Bone marrow (tissue), 2 donors: ENCODE data around the gene AKAP11.

Source experiments
- DNase-seq, 2 donors: peaks; one replicate each; lab custom pipeline; 2025; lab: John Stamatoyannopoulos, UW

AKAP11 gene

GRCh38 chr13:42337808-42338600, 66.1 kb downstream of the AKAP11 start:
- DNase-seq: no peak

GRCh38 chr13:42345367-42345766, 73.4 kb downstream of the AKAP11 start:
- no peak for DNase-seq

DNA sequence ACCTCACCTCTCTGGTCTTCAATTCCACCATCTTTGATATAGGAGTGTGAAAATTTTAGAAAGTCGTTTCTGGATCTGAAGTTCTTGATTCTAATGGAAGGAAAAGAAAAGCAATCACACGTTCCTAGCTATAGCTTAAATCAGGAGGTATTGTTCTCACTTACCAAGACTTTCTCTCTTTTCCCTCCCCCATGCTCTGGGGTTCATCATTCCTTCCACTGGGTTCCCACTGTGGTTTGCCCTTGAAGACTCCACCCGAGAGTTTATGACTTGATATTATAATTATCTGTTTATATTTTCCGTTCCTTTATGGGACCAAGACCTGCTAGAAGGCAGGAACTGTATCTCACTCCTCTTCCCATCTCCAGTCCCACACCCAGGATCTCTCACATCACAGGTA, 76.6 kb downstream of the AKAP11 start:
- DNase-seq: no peak

- no peak for DNase-seq
Observed at GRCh38 chr13:42350141-42350540, 78.2 kb downstream of the AKAP11 start.

- no peak for DNase-seq
Observed at GRCh38 chr13:42354241-42355091, 82.5 kb downstream of the AKAP11 start.

GRCh38 chr13:42355092-42355485, 83.1 kb downstream of the AKAP11 start:
- no peak for DNase-seq

DNA sequence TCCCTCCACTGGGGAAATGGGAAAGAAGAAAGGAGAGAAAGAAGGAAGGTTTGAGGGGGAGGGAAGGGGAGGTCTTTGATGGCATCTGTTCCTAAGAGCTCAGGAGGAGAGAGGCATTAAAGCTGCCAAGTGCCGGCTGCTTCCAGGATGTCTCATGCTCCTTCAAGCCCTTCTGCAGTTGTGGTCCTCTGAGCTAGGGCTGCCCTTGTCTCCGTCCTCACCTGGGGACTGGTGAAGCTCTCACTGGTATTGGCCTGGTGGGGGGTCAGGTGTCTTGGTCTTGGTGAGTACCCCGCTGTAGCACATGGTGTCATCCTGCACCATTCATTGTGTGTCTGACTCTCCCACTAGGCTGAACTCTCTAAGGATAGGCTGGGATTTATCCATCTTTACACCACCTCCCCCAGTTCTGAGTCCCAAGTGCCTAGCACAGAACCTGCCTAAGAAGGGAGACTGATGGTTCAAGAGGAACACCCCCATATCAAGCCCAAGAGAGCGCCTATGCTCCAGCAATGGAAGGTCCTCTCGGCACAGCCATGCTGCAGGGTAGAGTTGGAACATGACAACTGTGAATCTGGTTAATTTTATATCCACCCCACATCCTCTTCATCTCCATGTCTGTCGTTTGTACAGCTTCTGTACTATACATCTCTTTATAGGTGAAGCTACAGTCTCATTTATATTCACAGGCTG, 83.7 kb downstream of the AKAP11 start:
- no peak for DNase-seq

DNA sequence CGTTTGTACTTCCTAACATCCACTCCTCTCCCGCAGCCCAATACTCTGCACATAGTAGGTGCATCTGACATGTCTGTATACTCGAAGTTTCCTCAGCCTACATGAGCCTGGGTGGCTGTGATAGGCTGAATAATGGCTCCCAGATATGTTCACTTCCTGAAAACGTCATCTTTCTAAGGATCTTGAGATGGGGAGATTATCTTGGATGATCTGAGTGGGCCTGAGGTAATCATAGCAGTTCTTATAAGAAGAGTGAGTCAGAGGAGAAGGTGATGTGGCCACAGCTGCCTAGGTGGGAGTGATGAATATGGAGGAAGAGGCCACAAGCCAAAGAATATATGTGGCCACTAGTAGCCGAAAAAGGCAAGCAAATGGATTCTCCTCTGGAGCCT, 84.2 kb downstream of the AKAP11 start:
- DNase-seq: no peak

- no peak for DNase-seq
Observed at GRCh38 chr13:42360046-42360574, 88.2 kb downstream of the AKAP11 start.

DNA sequence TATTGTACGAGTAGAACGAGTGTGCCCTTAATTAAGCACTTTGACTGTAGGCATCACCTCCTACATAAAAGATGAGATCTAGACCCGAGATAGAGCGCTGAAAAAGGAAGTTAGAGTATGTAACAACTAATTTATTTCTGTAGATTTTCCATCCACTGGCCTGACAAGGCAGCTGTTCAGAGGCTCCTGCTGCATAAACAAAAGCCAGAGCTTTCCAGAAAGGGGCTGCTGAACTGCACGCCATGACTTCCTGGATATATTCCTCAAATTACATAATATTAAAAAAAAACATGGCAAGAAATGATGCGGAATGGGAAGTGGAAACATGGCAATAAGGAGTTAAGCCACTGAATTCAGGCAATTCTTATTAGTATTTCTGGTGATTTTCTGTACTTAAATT, 89.7 kb downstream of the AKAP11 start:
- DNase-seq: no peak

DNA sequence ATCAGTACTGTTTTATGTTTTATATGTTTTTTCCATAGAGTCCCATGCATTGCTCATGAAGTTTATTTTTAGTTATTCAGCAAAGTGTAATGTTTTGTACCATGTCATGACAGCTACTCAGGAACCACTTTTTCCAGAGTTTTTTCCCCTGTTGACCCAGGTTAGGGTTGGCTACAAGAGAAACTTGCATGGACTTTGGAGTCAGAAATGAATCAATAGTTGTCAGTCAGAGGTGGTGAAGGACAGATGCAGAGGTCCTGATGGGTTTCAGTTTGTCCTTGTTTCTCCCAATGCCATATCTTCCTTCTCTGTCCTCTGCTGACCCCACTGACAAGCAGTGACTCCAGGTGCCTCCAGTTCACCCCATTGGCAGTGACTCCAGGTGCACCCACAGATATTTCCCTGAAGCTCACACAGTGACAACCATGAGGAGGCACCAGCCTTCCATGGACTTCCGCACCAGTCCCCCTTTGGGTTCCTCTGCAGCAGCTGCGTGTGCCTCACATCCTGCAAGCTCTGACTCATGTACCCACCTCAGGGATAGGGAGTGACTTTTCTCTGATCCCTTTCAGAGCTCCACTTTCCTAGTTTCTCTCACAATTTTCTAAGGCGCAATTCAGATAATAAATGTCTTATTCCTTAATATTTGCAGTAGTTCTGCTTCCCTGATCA, 92.1 kb downstream of the AKAP11 start:
- DNase-seq: no peak

- no peak for DNase-seq
Observed at GRCh38 chr13:42364613-42365000, 92.7 kb downstream of the AKAP11 start.

- DNase-seq: no peak
Observed at GRCh38 chr13:42367831-42368230, 95.9 kb downstream of the AKAP11 start.

GRCh38 chr13:42369071-42369797, 97.3 kb downstream of the AKAP11 start:
- DNase-seq: no peak

DNA sequence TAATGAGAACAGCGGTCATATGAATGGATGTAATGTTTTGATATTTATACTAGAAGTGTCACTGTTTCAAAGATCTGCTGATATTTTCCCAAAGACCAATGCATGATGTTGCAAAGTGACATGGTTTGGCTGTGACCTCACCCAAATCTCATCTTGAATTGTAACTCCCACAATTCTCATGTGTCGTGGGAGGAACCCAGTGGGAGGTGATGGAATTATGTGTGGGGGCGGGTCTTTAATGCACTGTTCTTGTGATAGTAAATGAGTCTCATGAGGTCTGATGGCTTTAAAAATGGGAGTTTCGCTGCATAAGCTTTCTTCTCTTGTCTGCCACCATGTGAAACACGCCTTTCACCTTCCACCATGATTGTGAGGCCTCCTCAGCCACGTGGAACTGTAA, 98.3 kb downstream of the AKAP11 start:
- no peak for DNase-seq
